Esophagus muscularis mucosa (tissue), 3 donors: Measurements from ENCODE around the gene GRIN2B.

ENCODE experiments used
- CTCF ChIP-seq, 3 experiments: fragments of 200-600 bp in 2 of 3; fragments of 450-650 bp in 1 of 3; sonication (generic) in 2 of 3; IDR thresholded peaks; one replicate each; pipeline ENCODE4 v1.5.1; 2017 to 2019; ENCODE audit warnings: antibody characterized with exemption in 3 of 3, mild to moderate bottlenecking in 2 of 3, moderate library complexity in 1 of 3
- EP300 ChIP-seq: sonication (generic); formaldehyde crosslinking; IDR thresholded peaks from one replicate; pipeline ENCODE4 v1.6.1; 2017; ENCODE audit warnings: antibody characterized with exemption

- no peak for TF ChIP-seq EP300
- no peak for TF ChIP-seq CTCF (IDR thresholded peaks at IDR 0.05)
Observed at GRCh38 chr12:13942826-13943225, 38.6 kb downstream of the GRIN2B start.
